CD4-positive, alpha-beta memory T cell (primary cell): ENCODE results near the gene PIMREG. TPM values are rescaled to one million over a fixed set of nuclear protein-coding genes. Genes with fewer than 3 reads are reported as not detected.
A peak's percentile ranks its signal among the peaks of the same experiment; 100 is the strongest.

Experiments used
- CTCF ChIA-PET: fragments of 350-600 bp; sonication (Branson Sonifier 250); formaldehyde crosslinking; loops from one replicate; lab custom pipeline; 2021; ENCODE audit warnings: inconsistent platforms; ENCODE audit not compliant: partially characterized antibody; lab: Charles Lee
- POLR2A ChIA-PET: fragments of 350-600 bp; sonication (Branson Sonifier 250); formaldehyde crosslinking; loops from one replicate; lab custom pipeline; 2021; ENCODE audit not compliant: partially characterized antibody; lab: Charles Lee
- DNase-seq, 5 donors: peaks; one replicate each; pipeline versions ENCODE4 v3.0.0 to v3.0.0-alpha.2; 2020 to 2022; ENCODE audit warnings: mixed read lengths in 1 of 5
- H3K27ac ChIP-seq: one replicate; pipeline ENCODE4 v1.7.0; 2013; ENCODE audit warnings: low read depth, low read length
- H3K27me3 ChIP-seq: 2 replicates; pipeline ENCODE4 v1.7.0; 2013; ENCODE audit warnings: mild to moderate bottlenecking, low read length, moderate library complexity; ENCODE audit not compliant: insufficient read depth
- H3K36me3 ChIP-seq: 2 replicates; pipeline ENCODE4 v1.7.0; 2013; ENCODE audit warnings: mild to moderate bottlenecking, low read length, moderate library complexity; ENCODE audit not compliant: insufficient read depth
- H3K4me1 ChIP-seq: 2 replicates; pipeline ENCODE4 v1.7.0; 2013; ENCODE audit warnings: mild to moderate bottlenecking, low read length, moderate library complexity; ENCODE audit not compliant: insufficient read depth
- H3K4me3 ChIP-seq, 2 donors: one replicate each; pipeline ENCODE4 v1.7.0; 2013; ENCODE audit warnings: low read length in 2 of 2, mild to moderate bottlenecking in 1 of 2
- H3K9me3 ChIP-seq, 2 donors: one replicate each; pipeline ENCODE4 v1.7.0; 2013; ENCODE audit warnings: low read length in 2 of 2, control low read depth in 1 of 2; ENCODE audit not compliant: control insufficient read depth in 1 of 2
- H3K27ac Mint-ChIP-seq, 7 donors: one replicate each; pipeline ENCODE4 v1.8.0; 2020 to 2021; ENCODE audit warnings: mixed read lengths in 7 of 7, mild to moderate bottlenecking in 6 of 7, inconsistent platforms in 3 of 7, moderate library complexity in 3 of 7
- H3K27me3 Mint-ChIP-seq, 2 donors: one replicate each; pipeline ENCODE4 v1.8.0; 2020 to 2021; ENCODE audit warnings: mixed read lengths in 2 of 2
- H3K36me3 Mint-ChIP-seq, 2 donors: one replicate each; pipeline ENCODE4 v1.8.0; 2020 to 2021; ENCODE audit warnings: mixed read lengths in 2 of 2, inconsistent platforms in 1 of 2, mild to moderate bottlenecking in 1 of 2
- H3K4me1 Mint-ChIP-seq, 4 donors: one replicate each; pipeline ENCODE4 v1.8.0; 2020 to 2021; ENCODE audit warnings: mixed read lengths in 4 of 4, mild to moderate bottlenecking in 1 of 4
- H3K4me3 Mint-ChIP-seq, 8 donors: one replicate each; pipeline ENCODE4 v1.8.0; 2020 to 2021; ENCODE audit warnings: mixed read lengths in 8 of 8, mild to moderate bottlenecking in 7 of 8, moderate library complexity in 6 of 8, inconsistent platforms in 3 of 8
- H3K9me3 Mint-ChIP-seq, 8 donors: one replicate each; pipeline ENCODE4 v1.8.0; 2020 to 2021; ENCODE audit warnings: mixed read lengths in 8 of 8, mild to moderate bottlenecking in 5 of 8, inconsistent platforms in 3 of 8, moderate library complexity in 1 of 8
- intact Hi-C: fragments of 100-400 bp; cut with micrococcal nuclease; formaldehyde crosslinking; loops from one replicate; pipeline ENCODE4 v1.15.1; 2023
- polyA plus RNA-seq, 2 donors: library from polyadenylated mRNA; unstranded; fragments of 300-500 nt; fragmentation: Illumina TruSeq; gene quantifications; one replicate each; pipeline ENCODE4 v1.2.3, GENCODE V29; 2021
- total RNA-seq, 2 experiments: library from RNA; stranded (reverse); gene quantifications; one replicate each; pipeline ENCODE4 v1.2.3, GENCODE V29; 2021

PIMREG gene
- total and polyA plus RNA-seq, 4 experiments from 2014 or later = not detected

- intact Hi-C loops = no loop called here
- Histone ChIP-seq H3K9me3 (no peaks in the 10 kb centered on the region), H3K27ac (no peak overlapping the region), H3K4me1 (peaks cover 6% of the 10 kb centered on the region), H3K4me3 (no peak overlapping the region), H3K27me3 (no peaks in the 10 kb centered on the region), H3K36me3 (no peaks in the 10 kb centered on the region)
- peaks cover 5 to 32% (median 14%) of the 10 kb centered on the region in 4 donors for H3K4me1 Mint-ChIP-seq
- ChIA-PET CTCF (interaction anchor here (1.5 to 2.1 kb wide), 2 partner anchors 15 to 18 kb away, joined by 3 to 7 read pairs; no protein-coding TSS in a partner anchor), POLR2A (interaction anchor here (1.0 to 2.7 kb wide), 4 partner anchors 11 to 871 kb away, joined by 3 to 12 read pairs (median 5); partner anchors contain the start of genes NLRP1 and PIMREG)
- peak; percentile 38 to 56 (median 53) for DNase-seq
- no peaks in the 10 kb centered on the region for H3K27me3 Mint-ChIP-seq
- H3K36me3 Mint-ChIP-seq = no peaks in the 10 kb centered on the region
- H3K27ac Mint-ChIP-seq = peak overlapping the region in 2 of 7 donors; percentile 80 to 84
- peak overlapping the region; percentile 37 to 65 (median 60) for H3K4me3 Mint-ChIP-seq
- H3K9me3 Mint-ChIP-seq = no peaks in the 10 kb centered on the region
Measured at GRCh38 chr17:6455321-6455705, 11.1 kb downstream of the PIMREG start.

- Histone ChIP-seq H3K27ac (no peak overlapping the region), H3K27me3 (no peaks in the 10 kb centered on the region), H3K36me3 (no peaks in the 10 kb centered on the region), H3K4me3 (no peak overlapping the region), H3K4me1 (peaks cover 6% of the 10 kb centered on the region), H3K9me3 (no peaks in the 10 kb centered on the region)
- ChIA-PET POLR2A (no interaction called here), CTCF (interaction anchor here (0.6 to 2.1 kb wide), 2 partner anchors 17 to 1426 kb away, joined by 3 to 7 read pairs; no protein-coding TSS in a partner anchor)
- Mint-ChIP-seq H3K4me3 (peak overlapping the region in 3 of 8 donors; percentile 41 to 58 (median 43)), H3K4me1 (peaks cover 5 to 32% (median 14%) of the 10 kb centered on the region in 4 donors), H3K36me3 (no peaks in the 10 kb centered on the region), H3K27me3 (no peaks in the 10 kb centered on the region), H3K27ac (peak overlapping the region in 3 of 7 donors; percentile 68 to 76 (median 75)), H3K9me3 (no peaks in the 10 kb centered on the region)
- no peak for DNase-seq
- intact Hi-C loops = no loop called here
Measured at GRCh38 chr17:6456321-6456720, 12.1 kb downstream of the PIMREG start.

GRCh38 chr17:6456914-6457687 lies 12.8 kb downstream of the PIMREG start:
- no peak for DNase-seq
- intact Hi-C loops = no loop called here
- Histone ChIP-seq H3K36me3 (no peaks in the 10 kb centered on the region), H3K4me3 (no peak overlapping the region), H3K4me1 (peaks cover 6% of the 10 kb centered on the region), H3K27me3 (no peaks in the 10 kb centered on the region), H3K27ac (no peak overlapping the region), H3K9me3 (no peaks in the 10 kb centered on the region)
- ChIA-PET POLR2A (no interaction called here), CTCF (interaction anchor here (0.6 to 2.1 kb wide), 2 partner anchors 16 to 1427 kb away, joined by 3 to 7 read pairs; no protein-coding TSS in a partner anchor)
- Mint-ChIP-seq H3K9me3 (no peaks in the 10 kb centered on the region), H3K27ac (peak overlapping the region in 5 of 7 donors; percentile 36 to 77 (median 70)), H3K27me3 (no peaks in the 10 kb centered on the region), H3K4me1 (peaks cover 7 to 32% (median 15%) of the 10 kb centered on the region in 4 donors), H3K36me3 (no peaks in the 10 kb centered on the region), H3K4me3 (peak overlapping the region in 3 of 8 donors; percentile 25 to 58 (median 36))

GRCh38 chr17:6457688-6458459 lies 13.6 kb downstream of the PIMREG start:
- H3K27me3 ChIP-seq = no peaks in the 10 kb centered on the region
- ChIA-PET CTCF (no interaction called here), POLR2A (no interaction called here)
- Mint-ChIP-seq H3K36me3 (no peaks in the 10 kb centered on the region), H3K4me1 (peaks cover 8 to 32% (median 17%) of the 10 kb centered on the region in 4 donors), H3K4me3 (no peak overlapping the region), H3K27ac (no peak overlapping the region), H3K9me3 (no peaks in the 10 kb centered on the region), H3K27me3 (no peaks in the 10 kb centered on the region)
- peaks cover 6% of the 10 kb centered on the region for H3K4me1 ChIP-seq
- DNase-seq = no peak
- no peaks in the 10 kb centered on the region for H3K9me3 ChIP-seq
- intact Hi-C loops = no loop called here
- no peak overlapping the region for H3K4me3 ChIP-seq
- H3K27ac ChIP-seq = no peak overlapping the region
- H3K36me3 ChIP-seq = no peaks in the 10 kb centered on the region

GRCh38 chr17:6458460-6458950 lies 14.2 kb downstream of the PIMREG start:
- H3K36me3 Mint-ChIP-seq = no peaks in the 10 kb centered on the region
- DNase-seq = no peak
- CTCF ChIA-PET = no interaction called here
- no peak overlapping the region for H3K27ac Mint-ChIP-seq
- intact Hi-C loops = no loop called here
- H3K27ac ChIP-seq = no peak overlapping the region
- POLR2A ChIA-PET = no interaction called here
- H3K4me3 ChIP-seq = no peak overlapping the region
- H3K4me1 ChIP-seq = peaks cover 6% of the 10 kb centered on the region
- H3K9me3 Mint-ChIP-seq = no peaks in the 10 kb centered on the region
- no peaks in the 10 kb centered on the region for H3K36me3 ChIP-seq
- H3K9me3 ChIP-seq = no peaks in the 10 kb centered on the region
- peaks cover 6 to 26% (median 14%) of the 10 kb centered on the region in 4 donors for H3K4me1 Mint-ChIP-seq
- no peaks in the 10 kb centered on the region for H3K27me3 ChIP-seq
- H3K4me3 Mint-ChIP-seq = no peak overlapping the region
- H3K27me3 Mint-ChIP-seq = no peaks in the 10 kb centered on the region

- Mint-ChIP-seq H3K36me3 (no peaks in the 10 kb centered on the region), H3K27ac (no peak overlapping the region), H3K9me3 (no peaks in the 10 kb centered on the region), H3K4me3 (no peak overlapping the region), H3K27me3 (peaks cover 0 to 1% of the 10 kb centered on the region in 2 donors), H3K4me1 (peaks cover 5 to 14% (median 9%) of the 10 kb centered on the region in 4 donors)
- no peak overlapping the region for H3K4me3 ChIP-seq
- no peaks in the 10 kb centered on the region for H3K9me3 ChIP-seq
- CTCF ChIA-PET = no interaction called here
- no peaks in the 10 kb centered on the region for H3K27me3 ChIP-seq
- no peak for DNase-seq
- POLR2A ChIA-PET = no interaction called here
- H3K27ac ChIP-seq = no peak overlapping the region
- no peaks in the 10 kb centered on the region for H3K36me3 ChIP-seq
- intact Hi-C loops = no loop called here
- H3K4me1 ChIP-seq = no peaks in the 10 kb centered on the region
Measured at GRCh38 chr17:6460531-6461161, 16.4 kb downstream of the PIMREG start.
